H9 (cell line): ENCODE measurements around the gene ARMC9. TPM values are rescaled to one million over a fixed set of nuclear protein-coding genes. Genes with fewer than 3 reads are reported as not detected.

Source experiments
- DNase-seq: peaks from one replicate; pipeline ENCODE4 v3.0.0-alpha.2; 2017
- H2AFZ ChIP-seq: one replicate; pipeline ENCODE4 v1.6.1; 2013; ENCODE audit warnings: mild to moderate bottlenecking, low read length, control low read depth, moderate library complexity
- H2AK5ac ChIP-seq: 2 replicates; pipeline ENCODE4 v1.6.1; 2013; ENCODE audit warnings: low read length, control low read depth, mixed read lengths; ENCODE audit not compliant: insufficient read length
- H2BK120ac ChIP-seq: one replicate; pipeline ENCODE4 v1.6.1; 2013; ENCODE audit warnings: low read depth, mild to moderate bottlenecking, low read length, control low read depth, inconsistent platforms; ENCODE audit not compliant: poor library complexity, severe bottlenecking
- H2BK12ac ChIP-seq: 2 replicates; pipeline ENCODE4 v1.6.1; 2013; ENCODE audit warnings: low read length, control low read depth, mixed read lengths, low read depth; ENCODE audit not compliant: insufficient read length
- H2BK15ac ChIP-seq: 2 replicates; pipeline ENCODE4 v1.6.1; 2013; ENCODE audit warnings: low read depth, low read length, control low read depth
- H2BK20ac ChIP-seq: one replicate; pipeline ENCODE4 v1.6.1; 2013; ENCODE audit warnings: low read depth, mild to moderate bottlenecking, low read length, control low read depth, inconsistent platforms; ENCODE audit not compliant: poor library complexity, severe bottlenecking
- H2BK5ac ChIP-seq: 2 replicates; pipeline ENCODE4 v1.6.1; 2013; ENCODE audit warnings: low read length, control low read depth, mixed read lengths; ENCODE audit not compliant: insufficient read length
- H3K14ac ChIP-seq: 2 replicates; pipeline ENCODE4 v1.6.1; 2013; ENCODE audit warnings: low read length, control low read depth; ENCODE audit not compliant: insufficient read depth
- H3K18ac ChIP-seq: 2 replicates; pipeline ENCODE4 v1.6.1; 2013; ENCODE audit warnings: low read depth, mild to moderate bottlenecking, mixed read lengths, low read length, control low read depth; ENCODE audit not compliant: insufficient read length
- H3K23ac ChIP-seq: 2 replicates; pipeline ENCODE4 v1.6.1; 2013; ENCODE audit warnings: low read length, control low read depth, mixed read lengths, low read depth; ENCODE audit not compliant: insufficient read length
- H3K23me2 ChIP-seq: 2 replicates; pipeline ENCODE4 v1.6.1; 2013; ENCODE audit warnings: low read depth, mild to moderate bottlenecking, mixed read lengths, low read length, control low read depth; ENCODE audit not compliant: insufficient read length, poor library complexity, severe bottlenecking
- H3K27ac ChIP-seq: 2 replicates; pipeline ENCODE4 v1.5.1; 2013; ENCODE audit warnings: low read length, control low read depth, mixed read lengths, low read depth; ENCODE audit not compliant: insufficient read length
- H3K27me3 ChIP-seq: 2 replicates; pipeline ENCODE4 v1.6.1; 2013; ENCODE audit warnings: low read length, control low read depth, inconsistent platforms; ENCODE audit not compliant: insufficient read depth
- H3K4ac ChIP-seq: 2 replicates; pipeline ENCODE4 v1.6.1; 2013; ENCODE audit warnings: low read depth, mild to moderate bottlenecking, control low read depth, inconsistent platforms, low read length, moderate library complexity
- H3K4me1 ChIP-seq: 2 replicates; pipeline ENCODE4 v1.6.1; 2013; ENCODE audit warnings: low read length, control low read depth, inconsistent platforms; ENCODE audit not compliant: insufficient read depth
- H3K4me2 ChIP-seq: 2 replicates; pipeline ENCODE4 v1.6.1; 2013; ENCODE audit warnings: low read length, control low read depth, mixed read lengths; ENCODE audit not compliant: insufficient read length, insufficient read depth
- H3K56ac ChIP-seq: 2 replicates; pipeline ENCODE4 v1.6.1; 2013; ENCODE audit warnings: low read depth, mild to moderate bottlenecking, mixed read lengths, low read length, control low read depth; ENCODE audit not compliant: insufficient read length
- H3K79me1 ChIP-seq: 2 replicates; pipeline ENCODE4 v1.6.1; 2013; ENCODE audit warnings: low read depth, mild to moderate bottlenecking, moderate library complexity, low read length, control low read depth, inconsistent platforms; ENCODE audit not compliant: insufficient read depth, poor library complexity, severe bottlenecking
- H3K79me2 ChIP-seq: 2 replicates; pipeline ENCODE4 v1.6.1; 2013; ENCODE audit warnings: low read length, control low read depth, inconsistent platforms; ENCODE audit not compliant: insufficient read depth
- H3K9ac ChIP-seq: 2 replicates; pipeline ENCODE4 v1.6.1; 2013; ENCODE audit warnings: low read length, control low read depth, mixed read lengths; ENCODE audit not compliant: insufficient read length; ENCODE audit errors: extremely low read depth
- H3K9me3 ChIP-seq: one replicate; pipeline ENCODE4 v1.6.1; 2013; ENCODE audit warnings: low read depth, low read length, inconsistent platforms; ENCODE audit not compliant: control insufficient read depth
- H3T11ph ChIP-seq: one replicate; pipeline ENCODE4 v1.6.1; 2013; ENCODE audit warnings: mild to moderate bottlenecking, low read length, control low read depth, inconsistent platforms
- H4K20me1 ChIP-seq: one replicate; pipeline ENCODE4 v1.6.1; 2013; ENCODE audit not compliant: control insufficient read depth, insufficient read length, insufficient read depth
- H4K5ac ChIP-seq: 2 replicates; pipeline ENCODE4 v1.6.1; 2013; ENCODE audit warnings: low read depth, mild to moderate bottlenecking, mixed read lengths, low read length, control low read depth; ENCODE audit not compliant: insufficient read length
- H4K8ac ChIP-seq: replicated peaks from 2 replicates; pipeline ENCODE4 v1.6.1; 2013; ENCODE audit warnings: low read length, control low read depth, mixed read lengths, low read depth; ENCODE audit not compliant: insufficient read length
- H4K91ac ChIP-seq: 2 replicates; pipeline ENCODE4 v1.6.1; 2013; ENCODE audit warnings: low read depth, mild to moderate bottlenecking, moderate library complexity, mixed read lengths, low read length, control low read depth; ENCODE audit not compliant: insufficient read length
- H3K27ac Mint-ChIP-seq, 3 experiments: 2 replicates in 2 of 3; 3 replicates in 1 of 3; pipeline ENCODE4 v1.8.0; 2020 to 2021; ENCODE audit warnings: mixed read lengths in 3 of 3, mild to moderate bottlenecking in 1 of 3, moderate library complexity in 1 of 3
- H3K27me3 Mint-ChIP-seq: 2 replicates; pipeline ENCODE4 v1.8.0; 2021; ENCODE audit warnings: low read depth, mild to moderate bottlenecking, moderate library complexity, mixed read lengths
- H3K36me3 Mint-ChIP-seq, 3 experiments: 2 replicates in 2 of 3; 3 replicates in 1 of 3; pipeline ENCODE4 v1.8.0; 2020 to 2021; ENCODE audit warnings: low read depth in 3 of 3, mixed read lengths in 3 of 3; ENCODE audit not compliant: insufficient read depth in 1 of 3
- H3K4me1 Mint-ChIP-seq, 2 experiments: 2 replicates each; pipeline ENCODE4 v1.8.0; 2020; ENCODE audit warnings: mixed read lengths in 2 of 2
- H3K4me3 Mint-ChIP-seq, 2 experiments: 2 replicates in 1 of 2; 3 replicates in 1 of 2; pipeline ENCODE4 v1.8.0; 2020 to 2021; ENCODE audit warnings: mild to moderate bottlenecking in 2 of 2, mixed read lengths in 2 of 2, moderate library complexity in 1 of 2
- H3K9me3 Mint-ChIP-seq, 2 experiments: 2 replicates in 1 of 2; 3 replicates in 1 of 2; pipeline ENCODE4 v1.8.0; 2020; ENCODE audit warnings: mild to moderate bottlenecking in 2 of 2, mixed read lengths in 2 of 2, moderate library complexity in 1 of 2
- WGBS: extraction: QIAGEN DNeasy Blood & Tissue Kit; methylation state at CpG from one replicate; pipeline ENCODE4 v1.1.7; 2013; ENCODE audit warnings: missing lambda C conversion rate, low lambda C conversion rate, mixed read lengths; ENCODE audit not compliant: insufficient read length; ENCODE audit errors: extremely low coverage; 5-methylcytosine and 5-hydroxymethylcytosine counted together
- total RNA-seq: library from RNA; stranded (reverse); gene quantifications from 2 replicates; pipeline ENCODE4 v1.2.1, GENCODE V29; 2021
- TF ChIP-seq, protein P1 (sequence below): fragments of 200-600 bp; sonication (generic); conservative IDR thresholded peaks from 3 replicates; pipeline ENCODE4 v1.8.0; 2021; ENCODE audit warnings: antibody characterized with exemption, mild to moderate bottlenecking

ARMC9 gene
- total RNA-seq, 1 experiment from 2014 or later = 37.6 TPM

DNA sequence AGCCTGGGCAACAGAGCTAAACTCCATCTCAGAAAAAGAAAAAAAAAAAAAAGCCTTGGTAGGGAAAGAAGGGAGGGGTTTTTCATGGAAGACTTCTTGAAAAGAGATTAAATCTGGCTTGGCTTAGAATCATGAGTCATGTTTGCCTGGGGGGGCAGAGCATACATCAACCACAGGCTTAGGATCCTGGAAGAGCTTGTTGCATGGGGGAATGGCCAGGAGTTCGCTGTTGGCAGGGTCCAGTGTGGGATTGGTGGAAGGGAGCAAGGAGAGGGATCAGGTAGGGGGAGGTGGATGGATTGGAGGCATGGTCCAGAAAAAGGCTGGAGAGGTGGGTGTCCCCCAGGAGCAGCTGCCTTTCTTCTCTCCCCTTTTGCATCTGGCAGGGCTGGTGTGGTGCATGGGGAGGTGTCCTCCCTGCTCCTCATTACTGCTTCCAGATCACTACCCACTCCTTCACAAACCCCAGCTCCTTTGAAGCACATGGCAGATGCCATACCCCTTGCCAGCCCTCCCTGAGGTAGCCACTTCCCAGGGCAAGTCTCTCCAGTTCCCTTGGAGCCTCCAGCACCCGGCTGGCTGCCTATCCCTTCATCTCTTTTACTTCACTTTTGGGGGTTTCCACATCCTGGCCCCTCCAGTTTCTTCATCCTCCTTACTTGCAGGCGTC, 2.5 kb downstream of the ARMC9 start:
- peaks cover 3% of the 10 kb centered on the region for H3K23me2 ChIP-seq
- no peak for DNase-seq
- no peak overlapping the region for H3K4ac ChIP-seq
- H3K14ac ChIP-seq = no peak overlapping the region
- no peak overlapping the region for H3K27ac ChIP-seq
- H3K23ac ChIP-seq = no peak overlapping the region
- H2BK5ac ChIP-seq = no peak overlapping the region
- H3K4me2 ChIP-seq = no peak overlapping the region
- no peaks in the 10 kb centered on the region; the same call in 1 of the 2 replicates for H3K79me2 ChIP-seq
- H2BK120ac ChIP-seq = no peak overlapping the region
- no peak overlapping the region for H3K18ac ChIP-seq
- H2BK20ac ChIP-seq = no peak overlapping the region
- peaks cover 22 to 23% of the 10 kb centered on the region in 2 experiments for H3K4me1 Mint-ChIP-seq
- H3K27me3 Mint-ChIP-seq = no peaks in the 10 kb centered on the region; the same call in 1 of the 2 replicates
- H3K4me3 Mint-ChIP-seq = peak overlapping the region in 1 of 2 experiments; percentile 32; a peak in 1 of 5 replicates
- H3K56ac ChIP-seq = no peak overlapping the region
- TF ChIP-seq, protein P1, sequence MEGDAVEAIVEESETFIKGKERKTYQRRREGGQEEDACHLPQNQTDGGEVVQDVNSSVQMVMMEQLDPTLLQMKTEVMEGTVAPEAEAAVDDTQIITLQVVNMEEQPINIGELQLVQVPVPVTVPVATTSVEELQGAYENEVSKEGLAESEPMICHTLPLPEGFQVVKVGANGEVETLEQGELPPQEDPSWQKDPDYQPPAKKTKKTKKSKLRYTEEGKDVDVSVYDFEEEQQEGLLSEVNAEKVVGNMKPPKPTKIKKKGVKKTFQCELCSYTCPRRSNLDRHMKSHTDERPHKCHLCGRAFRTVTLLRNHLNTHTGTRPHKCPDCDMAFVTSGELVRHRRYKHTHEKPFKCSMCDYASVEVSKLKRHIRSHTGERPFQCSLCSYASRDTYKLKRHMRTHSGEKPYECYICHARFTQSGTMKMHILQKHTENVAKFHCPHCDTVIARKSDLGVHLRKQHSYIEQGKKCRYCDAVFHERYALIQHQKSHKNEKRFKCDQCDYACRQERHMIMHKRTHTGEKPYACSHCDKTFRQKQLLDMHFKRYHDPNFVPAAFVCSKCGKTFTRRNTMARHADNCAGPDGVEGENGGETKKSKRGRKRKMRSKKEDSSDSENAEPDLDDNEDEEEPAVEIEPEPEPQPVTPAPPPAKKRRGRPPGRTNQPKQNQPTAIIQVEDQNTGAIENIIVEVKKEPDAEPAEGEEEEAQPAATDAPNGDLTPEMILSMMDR = no peak
- H2AFZ ChIP-seq = no peak overlapping the region
- H3K79me1 ChIP-seq = no peaks in the 10 kb centered on the region
- H3K9ac ChIP-seq = no peak overlapping the region
- H2BK12ac ChIP-seq = no peak overlapping the region
- no peaks in the 10 kb centered on the region for H3K9me3 ChIP-seq
- peaks cover 3 to 8% of the 10 kb centered on the region in 2 experiments; a peak in 4 of 5 replicates for H3K9me3 Mint-ChIP-seq
- H3T11ph ChIP-seq = no peak overlapping the region
- peak overlapping the region in 2 of 3 experiments; percentile 17 to 45; a peak in 1 of 7 replicates for H3K27ac Mint-ChIP-seq
- H4K20me1 ChIP-seq = no peaks in the 10 kb centered on the region
- H3K36me3 Mint-ChIP-seq = peaks cover 22 to 35% (median 29%) of the 10 kb centered on the region in 3 experiments
- no peak overlapping the region for H4K8ac ChIP-seq
- no peak overlapping the region for H4K91ac ChIP-seq
- H3K27me3 ChIP-seq = no peaks in the 10 kb centered on the region
- no peak overlapping the region for H2AK5ac ChIP-seq
- H3K4me1 ChIP-seq = no peaks in the 10 kb centered on the region
- H4K5ac ChIP-seq = no peak overlapping the region
- no CpG with 5 or more reads among the region's 3 CpGs for WGBS
- no peak overlapping the region for H2BK15ac ChIP-seq
